Parathyroid adenoma (tissue), 2 donors: Measurements from ENCODE around the gene MTMR3.

Experiments used
- H2AFZ ChIP-seq: fragments of 300-600 bp; sonication (generic); one replicate; pipeline ENCODE4 v1.7.0; 2017; ENCODE audit warnings: antibody characterized with exemption, mild to moderate bottlenecking
- H3K27ac ChIP-seq: fragments of 300-600 bp; sonication (generic); one replicate; pipeline ENCODE4 v1.7.0; 2017
- H3K27me3 ChIP-seq: fragments of 300-600 bp; sonication (generic); one replicate; pipeline ENCODE4 v1.7.0; 2017; ENCODE audit warnings: low read length; ENCODE audit not compliant: control insufficient read depth, insufficient read depth
- H3K36me3 ChIP-seq: fragments of 300-600 bp; sonication (generic); one replicate; pipeline ENCODE4 v1.7.0; 2017; ENCODE audit warnings: low read length; ENCODE audit not compliant: control insufficient read depth, insufficient read depth
- H3K4me1 ChIP-seq: fragments of 300-600 bp; sonication (generic); one replicate; pipeline ENCODE4 v1.7.0; 2017; ENCODE audit warnings: control low read depth
- H3K4me2 ChIP-seq: fragments of 300-600 bp; sonication (generic); one replicate; pipeline ENCODE4 v1.7.0; 2017; ENCODE audit warnings: low read length
- H3K4me3 ChIP-seq: fragments of 300-600 bp; sonication (generic); one replicate; pipeline ENCODE4 v1.7.0; 2017; ENCODE audit warnings: low read depth, low read length
- H3K79me2 ChIP-seq: fragments of 300-600 bp; sonication (generic); one replicate; pipeline ENCODE4 v1.7.0; 2017; ENCODE audit warnings: control low read depth
- H3K9ac ChIP-seq: fragments of 300-600 bp; sonication (generic); one replicate; pipeline ENCODE4 v1.7.0; 2017; ENCODE audit warnings: mild to moderate bottlenecking
- H3K9me3 ChIP-seq: fragments of 300-600 bp; sonication (generic); one replicate; pipeline ENCODE4 v1.7.0; 2017; ENCODE audit warnings: low read length; ENCODE audit not compliant: control insufficient read depth
- TF ChIP-seq, protein P1 (sequence below): fragments of 300-600 bp; sonication (generic); IDR thresholded peaks from one replicate; pipeline ENCODE4 v1.7.0; 2017; ENCODE audit warnings: antibody characterized with exemption, mild to moderate bottlenecking
- donor health status: primary hyperparathyroidism.

MTMR3 gene

DNA sequence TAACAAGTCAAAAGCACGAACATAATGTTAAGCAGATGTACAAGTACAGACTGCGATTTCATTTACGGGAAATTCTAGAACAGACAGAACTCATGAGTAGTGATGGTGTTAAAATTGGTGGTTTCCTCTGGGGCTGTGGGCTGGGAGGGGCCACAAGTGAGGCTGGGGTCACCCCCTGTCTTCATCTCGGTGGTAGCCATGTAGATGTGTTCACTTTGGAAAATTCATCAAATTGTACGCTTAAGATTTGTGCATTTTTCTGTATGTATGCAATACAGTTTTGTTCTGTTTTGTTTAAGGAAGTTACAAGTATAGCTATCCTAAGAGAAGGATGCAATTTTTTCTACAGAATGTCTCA, 44.4 kb upstream of the MTMR3 start:
- Histone ChIP-seq H3K9me3 (no peaks in the 10 kb centered on the region), H3K4me1 (peaks cover 4% of the 10 kb centered on the region), H3K27ac (peak overlapping the region; percentile 83), H3K4me3 (peak overlapping the region; percentile 87), H3K9ac (peak overlapping the region; percentile 4), H3K36me3 (no peaks in the 10 kb centered on the region), H3K27me3 (no peaks in the 10 kb centered on the region), H3K4me2 (peak overlapping the region; percentile 66), H3K79me2 (no peaks in the 10 kb centered on the region), H2AFZ (peak overlapping the region; percentile 97)
- TF ChIP-seq, protein P1, sequence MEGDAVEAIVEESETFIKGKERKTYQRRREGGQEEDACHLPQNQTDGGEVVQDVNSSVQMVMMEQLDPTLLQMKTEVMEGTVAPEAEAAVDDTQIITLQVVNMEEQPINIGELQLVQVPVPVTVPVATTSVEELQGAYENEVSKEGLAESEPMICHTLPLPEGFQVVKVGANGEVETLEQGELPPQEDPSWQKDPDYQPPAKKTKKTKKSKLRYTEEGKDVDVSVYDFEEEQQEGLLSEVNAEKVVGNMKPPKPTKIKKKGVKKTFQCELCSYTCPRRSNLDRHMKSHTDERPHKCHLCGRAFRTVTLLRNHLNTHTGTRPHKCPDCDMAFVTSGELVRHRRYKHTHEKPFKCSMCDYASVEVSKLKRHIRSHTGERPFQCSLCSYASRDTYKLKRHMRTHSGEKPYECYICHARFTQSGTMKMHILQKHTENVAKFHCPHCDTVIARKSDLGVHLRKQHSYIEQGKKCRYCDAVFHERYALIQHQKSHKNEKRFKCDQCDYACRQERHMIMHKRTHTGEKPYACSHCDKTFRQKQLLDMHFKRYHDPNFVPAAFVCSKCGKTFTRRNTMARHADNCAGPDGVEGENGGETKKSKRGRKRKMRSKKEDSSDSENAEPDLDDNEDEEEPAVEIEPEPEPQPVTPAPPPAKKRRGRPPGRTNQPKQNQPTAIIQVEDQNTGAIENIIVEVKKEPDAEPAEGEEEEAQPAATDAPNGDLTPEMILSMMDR, result no peak

DNA sequence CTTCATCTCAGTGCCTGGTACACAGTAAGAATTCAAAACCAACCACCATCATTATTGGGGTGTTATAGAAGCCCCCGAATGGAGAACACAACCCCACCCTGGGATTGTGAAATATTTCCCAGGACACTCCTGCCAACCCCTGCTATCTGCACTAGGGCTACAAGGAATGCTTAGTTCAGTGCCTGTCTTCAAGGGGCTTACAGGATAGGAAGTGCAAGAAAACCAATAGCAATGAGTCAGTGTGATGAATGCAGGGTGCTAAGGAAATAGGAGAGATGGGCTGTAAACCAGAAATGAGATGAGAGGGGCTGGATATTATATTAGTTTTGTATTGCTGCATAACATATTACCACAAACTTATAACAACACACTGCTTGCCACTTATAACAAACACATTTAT, 43.9 kb upstream of the MTMR3 start:
- Histone ChIP-seq H3K9me3 (no peaks in the 10 kb centered on the region), H3K9ac (no peak overlapping the region), H2AFZ (peak overlapping the region; percentile 97), H3K27me3 (no peaks in the 10 kb centered on the region), H3K36me3 (no peaks in the 10 kb centered on the region), H3K4me1 (peaks cover 4% of the 10 kb centered on the region), H3K27ac (no peak overlapping the region), H3K4me2 (no peak overlapping the region), H3K4me3 (no peak overlapping the region), H3K79me2 (no peaks in the 10 kb centered on the region)
- TF ChIP-seq, protein P1, result no peak

DNA sequence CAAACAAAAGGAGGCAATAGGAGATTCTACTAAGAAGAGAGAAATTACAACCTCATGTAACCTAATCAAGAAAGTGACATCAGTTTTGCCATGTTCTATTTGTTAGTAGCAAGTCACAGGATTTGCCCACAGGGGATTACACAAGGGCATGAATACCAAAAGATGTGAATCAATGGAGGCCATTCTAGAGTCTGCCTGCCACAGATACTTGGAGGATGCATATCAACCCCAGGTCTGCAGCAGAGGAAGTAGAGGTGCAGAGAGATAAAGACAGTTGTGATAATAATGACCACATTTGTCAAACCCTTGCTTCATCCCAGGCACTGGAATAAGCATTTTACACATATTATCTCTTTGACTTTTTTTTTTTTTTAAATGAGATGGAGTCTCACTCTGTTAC, 42.5 kb upstream of the MTMR3 start:
- Histone ChIP-seq H3K27me3 (no peaks in the 10 kb centered on the region), H3K4me3 (no peak overlapping the region), H3K4me1 (peaks cover 4% of the 10 kb centered on the region), H2AFZ (no peak overlapping the region), H3K4me2 (no peak overlapping the region), H3K9ac (no peak overlapping the region), H3K79me2 (no peaks in the 10 kb centered on the region), H3K9me3 (no peaks in the 10 kb centered on the region), H3K27ac (no peak overlapping the region), H3K36me3 (no peaks in the 10 kb centered on the region)
- TF ChIP-seq, protein P1, result no peak

DNA sequence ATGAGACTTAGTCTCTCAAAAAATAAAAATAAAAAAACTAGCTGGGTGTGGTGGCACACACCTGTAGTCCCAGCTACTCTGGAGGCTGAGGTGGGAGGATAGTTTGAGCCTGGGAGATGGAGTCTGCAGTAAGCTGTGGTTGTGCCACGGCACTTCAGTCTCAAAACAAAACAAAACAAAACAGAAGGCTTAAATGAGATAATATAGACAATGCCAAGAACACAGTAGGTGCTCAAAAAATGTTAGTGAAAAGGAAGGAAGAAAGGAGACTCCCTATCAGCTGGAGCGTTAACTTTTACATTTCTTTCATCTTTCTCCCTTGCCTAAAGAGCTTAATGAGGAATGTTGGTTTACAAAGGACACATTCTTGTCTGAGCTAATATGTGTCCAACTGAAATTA, 40.8 kb upstream of the MTMR3 start:
- H3K9ac ChIP-seq, result no peak overlapping the region
- TF ChIP-seq, protein P1, result no peak
- H2AFZ ChIP-seq, result no peak overlapping the region
- no peaks in the 10 kb centered on the region for H3K27me3 ChIP-seq
- H3K27ac ChIP-seq, result no peak overlapping the region
- no peaks in the 10 kb centered on the region for H3K36me3 ChIP-seq
- no peaks in the 10 kb centered on the region for H3K79me2 ChIP-seq
- H3K4me2 ChIP-seq, result no peak overlapping the region
- no peaks in the 10 kb centered on the region for H3K9me3 ChIP-seq
- peaks cover 4% of the 10 kb centered on the region for H3K4me1 ChIP-seq
- no peak overlapping the region for H3K4me3 ChIP-seq

DNA sequence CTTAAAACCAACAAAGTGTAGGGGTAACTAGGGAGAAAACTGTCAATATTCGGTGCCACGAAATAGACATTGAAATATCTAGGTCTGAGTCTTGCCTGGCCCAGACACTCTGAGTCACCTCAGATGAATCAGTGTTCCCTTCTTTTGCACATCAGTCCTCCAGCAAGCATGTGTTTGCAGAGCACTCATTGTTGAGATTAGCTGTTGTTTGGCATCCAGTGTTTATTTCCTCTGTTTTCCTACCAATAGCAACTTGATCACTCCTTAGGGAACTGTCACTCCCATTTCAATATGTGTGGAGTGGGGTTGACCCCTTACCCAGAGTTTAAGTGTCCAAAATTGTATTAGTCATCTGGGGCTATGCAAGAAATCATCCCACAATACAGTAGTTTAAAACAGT, 40.2 kb upstream of the MTMR3 start:
- Histone ChIP-seq H3K4me1 (peaks cover 4% of the 10 kb centered on the region), H3K4me2 (no peak overlapping the region), H3K36me3 (no peaks in the 10 kb centered on the region), H2AFZ (no peak overlapping the region), H3K9me3 (no peaks in the 10 kb centered on the region), H3K9ac (no peak overlapping the region), H3K79me2 (no peaks in the 10 kb centered on the region), H3K4me3 (no peak overlapping the region), H3K27me3 (no peaks in the 10 kb centered on the region), H3K27ac (no peak overlapping the region)
- TF ChIP-seq, protein P1, result no peak
